KG1 (cell line): ENCODE measurements around the gene ARHGAP15.
A peak's percentile ranks its signal among the peaks of the same experiment; 100 is the strongest.

Experiments used
- DNase-seq: peaks from one replicate; lab custom pipeline; 2025; lab: John Stamatoyannopoulos, UW

Gene ARHGAP15

GRCh38 chr2:143226714-143227541 is 97.7 kb downstream of the ARHGAP15 start:
- DNase-seq = no peak

GRCh38 chr2:143229411-143229810 is 100.2 kb downstream of the ARHGAP15 start:
- no peak for DNase-seq

GRCh38 chr2:143229952-143230351 is 100.7 kb downstream of the ARHGAP15 start:
- no peak for DNase-seq

DNA sequence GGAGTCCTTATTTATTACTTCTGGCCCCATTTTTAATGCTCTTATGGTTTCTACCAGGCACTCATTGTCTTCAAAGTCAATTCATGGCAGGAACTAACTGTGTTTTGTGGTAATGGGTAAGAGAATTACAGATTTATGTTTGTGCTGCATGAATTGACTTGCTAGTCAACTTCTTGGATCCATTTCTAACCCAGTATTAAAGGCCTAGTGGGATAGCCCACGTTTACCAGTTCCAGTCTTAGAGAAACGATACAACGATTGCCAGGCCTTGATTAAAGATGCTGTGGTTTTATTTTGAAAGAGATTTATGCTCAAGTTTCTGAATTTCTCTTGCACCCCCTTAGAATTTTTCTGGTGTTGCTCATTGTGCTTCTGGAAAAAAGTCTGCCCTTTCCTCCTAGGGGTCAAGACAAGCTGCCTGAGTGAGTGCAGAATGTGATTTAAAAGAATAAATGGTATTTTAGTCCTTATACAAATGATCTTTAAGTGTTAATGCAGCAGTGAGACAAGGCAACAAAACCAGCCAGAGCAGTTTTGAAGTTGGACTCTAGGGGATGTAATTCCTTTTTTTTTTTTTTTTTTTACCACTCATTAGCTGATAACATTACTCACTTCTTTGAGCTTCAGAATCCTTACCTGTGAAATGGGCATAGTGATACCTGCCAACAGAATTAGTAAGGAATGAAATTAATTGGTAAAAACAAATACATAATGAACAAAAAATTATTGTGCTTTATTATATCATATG is 101.5 kb downstream of the ARHGAP15 start:
- no peak for DNase-seq

GRCh38 chr2:143231254-143231645 is 102.0 kb downstream of the ARHGAP15 start:
- no peak for DNase-seq

DNA sequence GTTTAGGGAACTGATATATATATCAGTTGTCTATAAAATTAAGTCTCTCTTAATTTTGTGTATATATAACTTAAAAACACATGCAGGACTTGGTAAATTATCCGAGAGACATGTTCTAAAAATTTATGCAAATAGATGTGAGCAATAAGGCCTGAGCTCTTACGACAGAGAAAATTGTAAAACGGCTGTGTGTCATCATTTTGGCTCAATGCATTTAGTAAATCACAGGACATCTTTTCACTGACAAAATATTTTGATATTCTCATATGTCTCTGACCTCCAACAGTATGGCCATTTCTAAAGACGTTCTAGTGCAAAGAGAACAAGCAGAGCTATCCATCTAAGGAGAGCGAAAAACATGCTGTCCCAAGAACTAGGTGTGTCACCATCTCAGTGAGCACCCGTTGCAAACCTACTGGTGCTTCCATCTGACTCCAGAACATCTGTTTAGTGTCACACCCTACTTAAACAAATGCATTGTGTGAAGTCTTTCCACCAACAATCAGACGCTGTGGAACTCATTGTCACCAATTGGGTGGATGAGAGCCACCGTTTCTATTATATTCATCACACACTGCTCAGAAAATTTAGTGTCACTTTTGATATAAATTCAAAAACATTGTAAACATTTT is 108.0 kb downstream of the ARHGAP15 start:
- no peak for DNase-seq

DNA sequence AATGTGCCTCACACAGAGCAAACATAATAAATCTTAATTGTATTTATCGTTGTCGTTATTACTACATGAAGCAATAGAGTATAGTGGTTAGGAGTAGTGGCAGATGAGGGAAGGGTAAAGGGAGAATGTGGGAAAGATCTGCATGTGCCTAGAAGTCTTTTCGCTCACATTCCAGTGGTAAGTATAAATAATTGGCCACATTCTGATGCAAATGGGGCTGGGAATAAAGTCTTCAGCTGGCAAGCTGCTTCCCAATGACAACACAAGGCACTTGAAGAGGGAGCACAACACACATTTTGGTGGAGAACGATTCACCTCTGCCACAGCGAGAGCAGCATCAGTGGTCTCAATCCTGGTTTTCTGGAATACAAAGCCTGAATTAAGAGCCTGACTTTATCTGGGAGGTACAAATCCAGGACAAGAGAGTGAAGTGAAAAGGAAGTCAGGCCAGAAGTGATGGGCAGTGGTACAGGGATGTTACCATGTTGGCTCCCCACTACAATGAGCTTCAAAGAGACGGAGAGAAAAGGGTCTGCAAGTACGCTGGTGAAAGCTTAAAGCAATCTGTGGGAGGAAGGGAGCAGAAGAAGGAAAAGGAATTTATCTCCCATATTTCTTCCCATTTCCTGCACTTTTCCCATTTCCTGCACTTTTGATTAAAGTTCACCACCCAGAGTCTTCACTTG is 112.3 kb downstream of the ARHGAP15 start:
- no peak for DNase-seq

DNA sequence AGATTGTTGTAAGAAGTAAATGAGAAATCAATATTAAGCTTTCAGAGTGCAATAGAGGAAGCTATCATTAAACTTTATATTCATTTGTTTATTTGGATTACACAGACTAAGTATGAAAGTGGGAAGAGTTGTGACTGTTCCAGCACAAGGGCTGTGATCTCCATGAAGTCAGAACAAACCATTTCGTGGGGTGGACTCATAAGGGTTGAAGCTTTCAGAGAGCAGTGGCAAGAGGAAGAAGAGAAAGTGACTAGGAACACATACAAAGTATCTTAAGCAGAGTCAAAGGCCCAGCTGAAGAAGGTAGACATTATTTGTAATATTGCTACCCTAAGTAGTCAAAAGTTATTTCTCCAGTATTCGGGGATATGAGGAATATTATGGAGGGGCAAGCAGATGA is 117.0 kb downstream of the ARHGAP15 start:
- no peak for DNase-seq

DNA sequence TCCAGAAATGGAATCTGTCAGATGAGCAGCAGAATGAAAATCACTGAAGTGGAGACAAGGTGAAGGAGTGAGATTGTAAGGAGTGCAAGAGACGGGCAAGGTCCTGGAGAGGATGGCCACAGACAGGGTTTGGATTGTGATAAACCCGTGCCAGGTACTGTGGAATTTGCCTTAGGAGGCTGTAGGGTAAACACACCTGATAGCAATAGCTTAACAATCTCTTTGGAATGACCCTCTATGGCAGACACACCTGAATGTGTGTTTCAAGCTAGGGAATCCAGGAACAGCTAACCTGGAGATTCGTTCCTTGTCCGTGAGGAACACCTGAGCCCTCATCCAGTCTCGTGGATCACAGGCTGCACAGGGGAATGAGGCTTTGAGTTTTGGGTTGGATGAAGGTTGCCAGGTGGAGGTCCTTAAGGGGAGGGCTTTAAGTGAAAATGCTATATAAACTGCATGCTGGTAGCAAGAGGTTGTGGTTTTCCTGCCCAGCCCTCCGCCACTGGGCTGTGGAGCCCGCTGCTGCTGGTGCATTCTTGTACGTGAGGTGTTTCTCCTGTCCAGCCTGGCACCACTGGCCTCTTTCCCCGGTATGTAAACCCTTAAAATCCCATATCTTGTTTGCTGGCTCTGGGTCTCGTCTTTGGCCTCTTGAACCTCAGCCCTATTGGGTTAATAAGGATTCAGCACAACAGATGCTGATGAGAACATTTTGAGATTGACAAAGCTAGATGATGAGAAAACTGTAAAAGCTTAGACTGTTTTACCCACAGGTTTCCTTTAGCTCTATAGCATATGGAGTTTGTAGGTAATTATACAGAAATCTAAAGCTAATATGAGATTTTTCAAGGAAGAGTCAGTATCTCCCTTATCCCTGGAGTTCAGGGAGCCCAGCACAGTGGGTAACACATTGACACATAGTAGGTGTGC is 117.9 kb downstream of the ARHGAP15 start:
- DNase-seq = no peak

DNA sequence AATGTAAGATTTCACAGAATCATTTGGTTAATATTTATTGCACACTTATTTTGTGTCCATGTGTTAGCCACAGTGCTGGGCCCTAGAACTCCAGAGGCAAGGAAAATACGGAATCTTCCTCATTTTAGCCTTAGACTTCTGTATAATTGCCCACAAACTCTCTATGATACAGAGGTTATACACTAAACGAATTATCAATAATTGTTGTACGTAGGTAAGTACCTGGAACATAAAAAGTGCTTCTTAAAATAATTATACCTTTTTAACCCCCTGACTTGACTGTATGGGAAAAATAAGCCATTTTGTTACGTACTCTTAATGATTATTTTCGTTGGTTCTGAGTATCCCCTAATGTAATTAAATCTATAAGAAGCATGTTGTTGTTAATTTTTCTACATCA is 119.4 kb downstream of the ARHGAP15 start:
- no peak for DNase-seq

- DNase-seq = no peak
Measured at GRCh38 chr2:143251681-143252080, 122.5 kb downstream of the ARHGAP15 start.

- DNase-seq = no peak
Measured at GRCh38 chr2:143252138-143252907, 123.1 kb downstream of the ARHGAP15 start.

DNA sequence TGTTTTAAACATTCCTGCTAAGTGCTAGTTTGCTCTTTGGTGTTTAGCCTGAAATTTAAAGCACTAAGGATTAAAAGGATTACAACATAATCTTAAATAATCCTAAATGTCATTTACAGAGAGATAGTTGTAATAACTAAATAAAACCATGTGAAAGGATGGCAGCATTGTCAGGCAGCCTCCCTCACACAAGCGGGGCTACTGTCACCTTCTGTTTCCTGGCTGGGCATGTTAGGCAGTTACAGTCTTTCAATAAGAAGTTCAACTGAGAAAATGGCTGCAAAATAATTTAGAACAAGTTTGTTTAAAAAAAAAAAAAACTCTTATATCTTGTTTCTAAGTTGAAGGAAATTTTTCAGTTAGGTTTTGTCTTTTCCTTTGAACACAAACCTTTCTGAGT is 124.9 kb downstream of the ARHGAP15 start:
- no peak for DNase-seq

DNA sequence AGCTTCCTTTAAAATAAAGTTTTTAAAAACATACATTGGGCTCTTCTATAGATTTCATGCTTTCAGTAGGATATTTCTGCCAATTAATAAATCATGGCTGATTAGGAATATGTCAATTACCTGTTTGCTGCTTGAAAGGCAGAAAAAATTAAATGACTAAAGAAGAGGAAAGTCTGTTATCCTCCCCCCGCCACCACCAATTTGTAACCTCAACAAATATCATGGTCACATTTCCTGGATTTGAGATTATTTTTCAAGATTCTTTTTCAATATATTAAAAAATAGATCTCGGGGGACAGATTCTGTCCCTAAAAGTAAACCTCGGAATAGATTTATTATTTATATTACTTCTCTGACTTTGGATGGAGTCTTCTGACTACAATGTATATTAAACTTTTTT is 125.9 kb downstream of the ARHGAP15 start:
- DNase-seq = no peak

GRCh38 chr2:143255899-143256298 is 126.7 kb downstream of the ARHGAP15 start:
- DNase-seq = no peak

DNA sequence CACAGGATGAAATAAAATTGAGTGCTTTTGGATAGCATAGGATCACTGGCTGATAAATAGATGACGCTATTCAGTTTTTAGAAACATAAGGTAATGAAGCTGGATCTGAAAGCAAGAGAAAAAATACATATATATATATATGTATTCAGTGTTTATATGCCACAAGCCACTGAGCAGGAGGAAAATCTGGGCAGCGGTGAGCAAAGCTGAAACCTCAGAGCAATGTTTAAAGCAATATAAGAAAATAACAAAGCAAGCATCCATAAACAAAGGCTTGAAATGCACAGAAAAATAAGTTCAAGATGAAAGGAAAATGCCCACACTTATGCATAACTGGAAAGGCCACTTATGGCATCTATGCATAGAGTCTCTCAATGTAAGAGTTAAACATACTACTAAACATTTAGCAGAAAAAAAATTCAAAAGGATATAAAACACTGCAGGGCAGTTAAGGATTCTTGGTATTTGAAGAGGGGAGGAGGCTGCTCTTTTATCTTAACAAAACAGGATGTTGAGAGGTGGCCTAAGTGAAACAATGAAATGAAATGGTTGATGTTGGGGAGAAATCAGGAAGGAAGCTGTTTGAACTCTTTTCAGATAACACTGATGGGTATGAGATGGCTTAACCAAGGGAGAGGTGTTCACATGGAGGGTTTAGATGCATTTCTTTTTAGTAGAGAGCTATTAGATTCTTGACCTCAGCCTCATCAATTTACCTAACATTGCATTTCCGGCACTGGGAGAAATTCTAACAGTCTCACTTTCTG is 129.1 kb downstream of the ARHGAP15 start:
- peak; percentile 18 for DNase-seq

- DNase-seq = peak; percentile 38
Measured at GRCh38 chr2:143259368-143259958, 130.2 kb downstream of the ARHGAP15 start.

GRCh38 chr2:143261986-143262385 is 132.8 kb downstream of the ARHGAP15 start:
- DNase-seq = no peak

DNA sequence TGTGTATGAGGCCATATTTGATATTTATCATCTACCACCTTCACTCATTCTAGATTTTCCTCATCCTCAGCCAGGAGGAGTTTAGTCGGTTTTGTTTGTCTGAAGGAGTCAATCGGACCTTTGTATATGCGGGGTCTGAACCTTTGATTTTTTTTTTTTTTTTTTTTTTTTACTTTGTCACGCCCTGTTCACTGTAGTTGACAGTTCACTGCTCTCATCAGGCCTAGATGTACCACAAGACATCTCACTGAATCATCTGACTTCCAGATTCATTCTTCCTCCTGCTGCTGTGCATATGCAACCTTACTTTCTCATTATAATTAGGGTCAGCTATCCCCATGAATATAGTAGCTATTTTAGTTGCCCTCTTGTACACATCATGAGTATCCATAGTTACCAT is 133.2 kb downstream of the ARHGAP15 start:
- DNase-seq = no peak
